HS-5 (cell line): ENCODE results near the gene SDC3.

Experiments used
- DNase-seq: peaks from one replicate; pipeline ENCODE4 v3.0.0-alpha.2; 2012; ENCODE audit warnings: low read depth

SDC3 gene

DNA sequence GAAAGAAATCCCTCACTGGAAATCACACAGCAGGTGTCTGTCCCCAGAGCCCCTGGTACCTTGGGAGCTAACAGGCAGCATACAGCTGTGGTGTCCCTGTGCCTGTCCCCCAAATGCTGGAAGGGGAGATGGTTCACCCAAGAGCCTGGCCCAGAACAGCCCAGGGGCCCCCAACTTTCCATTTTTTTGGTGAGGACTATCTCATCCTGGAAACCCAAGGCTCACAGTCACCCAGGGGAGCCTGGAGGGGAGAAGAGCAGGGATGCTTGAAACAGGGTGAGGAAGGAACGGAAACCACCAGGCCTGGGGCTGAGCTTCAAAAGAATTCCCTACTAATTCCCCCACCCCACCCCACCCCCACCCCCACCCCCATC, 3.6 kb downstream of the SDC3 start:
- DNase-seq, result no peak

DNA sequence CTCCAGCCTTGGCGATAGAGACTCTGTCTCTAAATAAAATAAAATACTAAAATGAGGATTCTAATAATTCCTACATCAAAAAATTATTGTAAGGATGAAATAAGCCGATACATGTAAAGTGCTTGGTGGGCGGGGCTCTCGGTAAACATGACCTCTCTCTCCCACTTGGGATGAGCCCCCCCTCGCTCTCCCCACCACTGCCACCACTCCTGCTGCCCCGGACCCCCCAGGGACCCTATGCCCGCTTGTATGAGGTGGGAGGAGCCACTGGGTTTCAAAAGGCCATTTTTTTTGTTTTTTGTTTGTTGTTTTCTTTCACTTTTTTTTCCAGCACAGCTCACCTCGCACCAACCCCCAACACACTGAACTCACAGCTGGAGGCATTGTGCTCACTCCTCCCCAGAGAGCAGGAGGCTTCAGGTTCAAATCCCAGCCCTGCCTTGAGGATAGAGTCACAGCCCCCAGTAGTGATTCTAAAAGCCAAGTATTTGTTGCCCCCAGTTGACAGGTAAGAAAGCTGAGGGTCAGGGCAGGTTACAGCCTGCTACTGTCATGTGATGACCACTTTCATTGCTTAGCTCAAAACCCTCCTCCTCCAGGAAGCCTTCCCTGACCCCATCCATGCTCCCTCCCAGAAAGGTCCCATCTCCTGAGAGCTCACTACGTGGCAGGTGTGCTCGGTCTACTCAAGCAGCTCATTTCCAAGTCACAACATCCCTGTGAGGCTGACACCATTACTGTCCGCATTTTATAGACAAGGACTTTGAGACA, 4.2 kb downstream of the SDC3 start:
- no peak for DNase-seq

GRCh38 chr1:30903343-30904034, 5.1 kb downstream of the SDC3 start:
- no peak for DNase-seq

DNA sequence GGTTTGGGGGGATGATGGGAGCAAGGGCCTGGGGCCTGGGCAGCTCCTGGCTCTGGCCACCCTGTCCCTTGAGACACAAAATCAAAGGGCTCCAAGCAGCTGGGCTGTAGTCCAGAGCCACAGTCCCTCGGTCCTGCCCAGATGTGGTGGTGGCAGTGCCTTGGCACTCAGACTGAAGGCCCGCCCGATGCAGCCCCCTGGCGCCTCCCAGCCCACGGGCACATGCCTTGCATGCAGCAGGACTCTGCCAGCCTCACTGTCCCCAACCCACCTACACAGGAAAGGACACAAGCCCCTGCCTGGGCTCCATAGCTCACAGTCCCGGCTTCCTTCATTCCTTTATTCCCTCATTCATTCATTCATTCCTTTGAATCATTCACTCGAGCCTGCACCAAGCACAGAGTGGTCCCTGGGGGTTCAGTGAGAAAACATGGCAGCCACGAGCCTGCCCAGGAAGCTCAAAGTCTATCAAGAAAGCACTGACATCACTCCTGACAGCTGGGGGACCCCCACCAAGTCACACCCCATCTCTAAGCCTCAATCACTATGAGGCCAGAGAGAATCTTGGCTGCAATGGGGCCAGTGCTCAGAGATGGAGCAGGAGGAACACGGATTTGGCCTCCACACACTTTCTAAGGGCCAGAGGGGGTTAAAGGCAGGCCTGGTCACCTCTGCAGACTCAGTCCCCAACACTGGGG, 5.8 kb downstream of the SDC3 start:
- no peak for DNase-seq

- no peak for DNase-seq
Observed at GRCh38 chr1:30901798-30902581, 6.6 kb downstream of the SDC3 start.

DNA sequence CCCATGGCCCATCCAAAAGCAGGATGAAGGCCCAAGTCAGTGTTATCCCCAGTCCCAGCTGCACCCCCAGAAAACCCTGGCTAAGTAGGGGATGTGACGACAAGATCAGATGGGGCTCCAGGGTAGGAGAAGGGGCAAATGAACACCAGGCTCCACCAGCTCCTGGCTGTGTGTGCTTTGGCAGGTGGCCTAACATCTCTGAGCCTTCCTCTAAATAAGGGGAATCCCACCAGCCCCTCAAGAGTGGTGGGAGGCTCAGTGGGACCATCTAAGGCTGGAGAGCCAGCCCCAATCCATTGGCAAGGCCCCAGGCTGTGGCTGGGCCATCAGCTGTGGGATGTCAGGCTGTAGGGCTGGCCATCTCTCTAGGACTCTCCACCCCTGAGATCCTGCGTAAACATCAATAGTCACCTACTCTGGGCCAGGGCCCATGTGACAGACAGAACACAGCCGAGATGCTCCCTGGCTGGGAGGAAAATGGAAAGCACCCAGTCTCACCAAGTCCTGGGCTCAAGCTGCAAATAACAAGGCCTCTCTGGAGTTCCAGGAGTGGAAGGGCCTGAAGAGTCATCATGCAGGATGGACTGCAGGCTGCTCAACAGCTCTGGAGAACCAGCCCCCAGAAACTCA, 7.5 kb downstream of the SDC3 start:
- no peak for DNase-seq

DNA sequence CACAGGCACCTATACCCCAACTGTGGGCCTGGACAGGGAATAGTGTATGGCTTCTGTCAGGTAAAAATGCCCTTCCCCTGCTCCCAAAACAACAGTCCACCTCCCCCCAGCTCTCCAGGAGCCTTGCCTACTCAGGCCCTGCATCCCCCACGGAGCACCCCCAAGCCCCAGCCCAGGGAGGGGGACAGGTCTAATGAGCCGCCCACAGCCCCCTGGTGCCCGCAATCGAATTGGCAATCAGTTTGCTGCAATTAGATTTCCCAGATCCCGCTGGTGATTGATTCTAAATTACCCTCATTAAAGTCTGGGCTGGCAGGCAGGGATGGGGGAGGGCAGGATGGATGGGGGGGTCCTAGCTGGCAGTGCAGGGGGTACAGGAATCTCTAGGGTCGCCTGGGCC, 8.1 kb downstream of the SDC3 start:
- DNase-seq, result no peak

DNA sequence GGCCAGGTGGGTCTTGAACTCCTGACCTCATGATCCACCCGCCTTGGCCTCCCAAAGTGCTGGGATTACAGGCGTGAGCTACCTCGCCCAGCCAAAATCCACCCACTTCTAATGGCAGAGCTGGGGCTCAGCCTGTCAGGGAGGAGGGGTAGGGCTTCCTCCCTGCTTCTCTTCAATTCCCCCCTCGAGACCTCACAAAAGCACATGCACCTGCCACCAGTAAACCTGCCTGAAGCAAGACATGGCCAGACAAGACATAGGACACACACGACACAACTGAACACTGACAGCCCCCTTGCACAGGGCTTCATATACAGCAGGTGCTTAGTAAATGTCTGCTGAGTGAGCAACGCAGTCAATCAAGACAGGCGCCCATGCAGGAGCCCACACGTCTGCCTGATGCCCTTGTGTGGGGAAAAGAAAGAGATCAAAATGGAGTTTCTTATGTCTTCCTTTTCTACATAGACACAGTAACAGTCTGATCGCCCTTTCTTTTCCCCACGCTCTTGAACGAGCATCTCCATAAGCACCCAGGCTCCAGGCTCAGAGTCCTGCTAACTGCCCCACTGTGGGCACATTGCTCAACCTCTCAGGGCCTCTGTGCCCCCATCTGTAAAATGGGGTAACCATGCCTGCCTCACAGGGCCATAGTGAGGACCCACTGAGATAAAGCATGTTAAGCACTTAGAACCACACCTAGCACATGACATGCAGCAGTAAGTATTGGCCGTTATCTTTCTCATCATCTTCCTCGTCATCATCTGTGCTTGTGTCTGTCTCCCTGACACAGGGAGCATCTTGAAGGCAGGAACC, 8.8 kb downstream of the SDC3 start:
- no peak for DNase-seq

- no peak for DNase-seq
Observed at GRCh38 chr1:30898031-30898815, 10.3 kb downstream of the SDC3 start.

DNA sequence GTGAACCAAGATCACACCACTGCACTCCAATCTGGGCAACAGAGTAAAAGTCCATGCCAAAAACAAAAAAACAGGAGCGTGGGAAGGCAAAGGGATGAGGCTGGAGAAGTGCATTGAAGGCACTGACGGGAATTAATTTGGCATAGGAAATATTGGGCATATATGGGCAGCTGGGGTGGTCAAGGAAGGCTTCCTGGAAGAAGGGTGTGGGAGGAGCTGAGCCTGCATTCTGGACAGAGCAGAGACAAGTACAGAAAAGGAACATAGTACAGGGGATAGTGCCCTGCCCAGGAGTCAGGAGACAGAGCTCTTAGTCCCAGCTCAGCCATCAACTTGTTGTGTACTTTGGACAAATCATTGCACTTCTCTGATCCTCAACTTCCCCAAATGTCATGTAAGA, 11.7 kb downstream of the SDC3 start:
- no peak for DNase-seq

- DNase-seq, result no peak
Observed at GRCh38 chr1:30895944-30896660, 12.5 kb downstream of the SDC3 start.

DNA sequence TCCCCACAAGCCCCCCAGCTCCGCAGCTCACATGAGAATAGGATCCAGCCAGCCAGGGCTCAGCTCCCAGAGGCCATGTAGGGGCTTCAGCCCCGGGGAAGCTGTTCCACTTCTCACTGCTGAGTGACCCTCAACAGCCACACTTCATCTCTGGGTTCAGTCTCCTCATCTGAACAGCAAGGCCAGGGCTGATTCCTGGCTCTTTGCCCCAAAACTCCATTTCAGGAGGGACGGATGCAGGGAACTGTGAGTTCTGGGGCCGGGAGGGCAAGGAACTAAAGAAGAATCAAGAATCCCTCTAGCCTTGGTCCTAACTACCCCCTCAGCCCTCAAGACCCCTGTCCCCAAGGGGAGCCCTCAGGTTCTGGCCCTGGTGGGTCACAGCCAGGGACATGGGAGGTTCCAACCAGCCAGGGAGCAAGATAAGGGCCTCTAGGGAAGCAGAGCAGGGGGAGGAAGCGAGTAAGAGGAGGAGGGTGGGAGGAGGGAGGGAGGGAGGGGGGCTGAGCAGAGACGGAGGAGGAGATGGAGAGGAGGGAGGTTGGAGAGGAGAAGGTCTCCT, 13.1 kb downstream of the SDC3 start:
- no peak for DNase-seq

DNA sequence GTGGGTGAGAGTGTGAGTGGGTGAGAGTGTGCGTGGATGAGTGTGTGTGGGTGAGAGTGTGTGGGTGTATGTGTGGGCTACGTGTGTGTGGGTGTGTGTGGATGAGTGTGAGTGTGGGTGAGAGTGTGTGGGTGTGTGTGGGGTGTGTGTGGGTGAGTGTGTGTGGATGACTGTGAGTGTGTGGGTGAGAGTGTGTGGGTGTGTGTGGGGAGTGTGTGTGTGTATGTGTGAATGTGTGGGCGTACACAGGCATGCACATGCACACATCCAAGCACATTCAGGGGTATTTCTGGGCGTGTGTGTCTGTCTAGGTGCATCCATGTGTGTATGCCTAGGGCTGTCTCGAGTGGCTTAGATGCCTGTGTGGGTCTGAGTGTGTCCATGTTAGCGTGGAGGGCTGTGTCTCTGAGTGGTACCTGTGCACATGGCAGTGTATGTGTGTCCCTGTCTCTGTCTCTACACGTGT, 14.0 kb downstream of the SDC3 start:
- no peak for DNase-seq

DNA sequence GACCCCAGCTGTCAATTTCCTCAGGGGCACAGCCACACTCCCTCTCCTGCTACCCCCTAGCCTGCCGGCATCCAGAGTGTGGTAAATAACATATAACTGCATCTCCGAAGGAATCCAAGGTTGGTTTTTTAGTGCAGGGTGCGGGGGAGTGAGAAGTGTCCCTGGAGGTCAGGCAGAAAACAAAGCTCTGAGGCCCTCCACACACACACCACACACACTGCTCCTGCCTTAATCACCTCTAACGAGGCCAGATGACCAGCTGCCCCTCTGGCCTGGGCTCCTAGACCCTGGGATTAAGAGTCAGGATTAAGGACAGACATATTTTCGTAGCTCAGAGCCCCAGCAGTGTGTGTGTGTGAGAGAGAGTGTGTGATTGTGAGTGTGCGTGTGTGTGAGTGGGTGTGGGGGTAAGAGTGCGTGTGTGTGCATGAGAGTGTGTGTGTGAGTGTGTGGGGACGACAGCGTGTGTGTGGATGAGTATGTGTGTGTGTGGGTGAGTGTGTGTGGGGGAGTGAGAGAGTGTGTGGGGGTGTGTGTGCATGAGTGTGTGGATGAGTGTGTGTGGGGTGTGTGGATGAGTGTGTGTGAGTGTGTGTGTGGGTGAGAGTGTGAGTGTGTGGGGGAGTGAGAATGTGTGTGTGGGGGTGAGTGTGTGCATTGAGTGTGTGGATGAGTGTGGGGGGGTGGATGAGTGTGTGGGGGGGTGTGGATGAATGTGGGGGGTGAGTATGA, 14.6 kb downstream of the SDC3 start:
- no peak for DNase-seq

DNA sequence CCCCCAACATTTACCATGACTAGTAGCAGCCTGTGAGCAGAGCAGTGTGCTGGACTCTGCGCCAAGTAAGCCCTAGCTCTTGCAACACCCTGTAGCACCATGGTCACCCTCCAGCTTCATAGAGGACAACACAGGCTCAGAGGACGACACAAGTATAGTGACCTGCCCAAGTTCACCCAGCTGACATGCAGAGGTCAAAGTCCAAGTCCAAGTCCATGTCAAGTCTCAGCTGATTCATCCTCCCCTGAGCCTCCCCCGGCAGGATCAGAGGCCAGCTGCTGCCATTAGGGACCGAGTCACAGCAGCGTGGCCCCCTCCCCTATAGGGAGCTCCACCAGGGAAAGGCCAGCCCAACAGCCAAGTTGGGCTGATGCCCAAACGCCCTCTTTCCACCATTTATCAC, 15.9 kb downstream of the SDC3 start:
- DNase-seq, result no peak

DNA sequence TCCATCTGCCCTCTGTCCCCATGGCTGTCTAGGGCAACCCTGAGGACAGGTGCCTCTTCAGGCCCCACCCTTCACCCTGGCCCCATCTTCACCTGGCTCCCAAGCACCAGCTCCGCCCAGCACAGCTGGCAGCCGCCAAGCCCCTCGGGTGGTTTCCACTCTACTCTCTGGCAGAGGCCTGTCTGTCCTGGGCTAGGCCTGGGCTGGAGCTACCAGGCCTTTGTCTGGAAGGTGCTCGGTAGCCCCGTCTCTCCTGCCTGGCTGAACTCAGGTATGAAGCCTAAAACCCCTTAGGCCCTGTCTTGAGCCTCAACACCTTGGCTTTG, 17.4 kb downstream of the SDC3 start:
- no peak for DNase-seq

GRCh38 chr1:30890502-30891226, 17.9 kb downstream of the SDC3 start:
- no peak for DNase-seq

DNA sequence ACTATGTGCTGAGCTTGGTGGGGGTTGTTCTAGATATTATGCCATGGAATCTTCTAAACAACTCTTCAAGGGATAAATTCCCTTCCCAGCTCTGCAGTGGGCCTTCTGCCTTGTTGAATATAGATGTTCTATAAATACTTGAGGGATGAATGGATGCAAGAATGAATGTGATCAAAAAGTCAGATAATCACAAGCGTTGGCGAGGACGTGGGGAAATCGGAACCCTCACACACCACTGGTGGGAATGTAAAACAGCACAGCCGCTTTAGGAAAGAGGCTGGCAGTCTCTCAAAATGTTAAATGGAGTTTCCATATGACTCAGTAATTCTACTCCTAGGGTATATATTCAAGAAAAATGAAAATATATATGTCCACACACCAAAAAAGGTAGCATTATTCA, 19.0 kb downstream of the SDC3 start:
- no peak for DNase-seq
